Measurements from ENCODE around the gene CAMSAP1.

The CAMSAP1 gene

GRCh38 chr9:135764731-135765130 is 142.6 kb downstream of the CAMSAP1 start:
- TF ChIP-seq CTCF (IDR thresholded peaks at IDR 0.05; ENCODE audit: low read depth, low read length), result no peak
- no peak for DNase-seq (ENCODE audit: extremely low read depth, low read depth)

GRCh38 chr9:135763716-135764446 is 143.5 kb downstream of the CAMSAP1 start:
- no peak for TF ChIP-seq CTCF (IDR thresholded peaks at IDR 0.05; ENCODE audit: low read depth, low read length)
- no peak for DNase-seq (ENCODE audit: extremely low read depth, low read depth)

GRCh38 chr9:135762921-135763320 is 144.4 kb downstream of the CAMSAP1 start:
- TF ChIP-seq CTCF (IDR thresholded peaks at IDR 0.05; ENCODE audit: low read depth, low read length), result no peak
- no peak for DNase-seq (ENCODE audit: extremely low read depth, low read depth)

GRCh38 chr9:135761845-135762168 is 145.5 kb downstream of the CAMSAP1 start:
- no peak for TF ChIP-seq CTCF (IDR thresholded peaks at IDR 0.05; ENCODE audit: low read depth, low read length)
- no peak for DNase-seq (ENCODE audit: extremely low read depth, low read depth)

GRCh38 chr9:135761150-135761844 is 146.0 kb downstream of the CAMSAP1 start:
- no peak for TF ChIP-seq CTCF (IDR thresholded peaks at IDR 0.05; ENCODE audit: low read depth, low read length)
- DNase-seq (ENCODE audit: extremely low read depth, low read depth), result no peak

GRCh38 chr9:135760465-135760864 is 146.9 kb downstream of the CAMSAP1 start:
- DNase-seq (ENCODE audit: extremely low read depth, low read depth), result no peak
- TF ChIP-seq CTCF (IDR thresholded peaks at IDR 0.05; ENCODE audit: low read depth, low read length), result no peak

GRCh38 chr9:135759676-135760300 is 147.6 kb downstream of the CAMSAP1 start:
- no peak for DNase-seq (ENCODE audit: extremely low read depth, low read depth)
- no peak for TF ChIP-seq CTCF (IDR thresholded peaks at IDR 0.05; ENCODE audit: low read depth, low read length)

All from AG09319 (cell line).